DMS153 treated with DMSO at 0.1 percent for 48 hours (cell line): Measurements from ENCODE around the gene NAV2.
A peak's percentile ranks its signal among the peaks of the same experiment; 100 is the strongest.

Experiments used
- DNase-seq: peaks from one replicate; lab custom pipeline; 2025; ENCODE audit not compliant: unreplicated experiment; lab: John Stamatoyannopoulos, UW

Gene NAV2

DNA sequence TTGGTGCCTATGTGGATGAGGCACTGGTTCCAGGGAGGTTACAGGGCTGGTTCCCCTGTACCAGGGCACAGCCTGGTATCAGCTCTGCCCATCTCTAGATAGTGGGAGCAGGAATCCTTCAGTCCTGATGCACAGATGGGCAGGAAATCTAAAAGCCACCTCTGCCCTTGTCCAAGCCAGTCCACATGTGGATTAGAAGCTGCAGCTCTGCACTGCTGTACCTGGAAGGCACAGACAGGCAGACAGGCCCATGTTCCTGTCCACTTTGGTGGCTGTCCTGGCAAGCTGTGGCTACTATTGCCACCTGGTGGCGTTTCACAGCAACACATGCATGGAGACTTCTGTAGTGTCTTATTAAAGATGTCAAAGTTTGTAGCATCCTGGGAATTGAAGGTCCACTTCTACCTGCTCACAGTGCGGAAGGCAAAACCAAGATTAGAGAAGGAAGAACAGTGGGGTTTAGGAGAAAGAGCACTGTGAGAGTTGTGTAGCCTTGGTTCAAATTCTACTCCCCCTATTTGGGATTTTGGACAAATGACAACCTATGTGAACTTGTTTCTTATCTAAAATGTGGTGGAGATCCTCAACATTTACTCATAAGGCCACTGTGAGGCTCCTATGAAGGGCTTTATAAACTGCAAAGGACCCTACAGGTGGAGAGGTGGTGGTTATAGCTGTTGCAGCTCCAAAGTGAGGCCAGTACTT, 30.1 kb downstream of the NAV2 start:
- peak; percentile 83 for DNase-seq

DNA sequence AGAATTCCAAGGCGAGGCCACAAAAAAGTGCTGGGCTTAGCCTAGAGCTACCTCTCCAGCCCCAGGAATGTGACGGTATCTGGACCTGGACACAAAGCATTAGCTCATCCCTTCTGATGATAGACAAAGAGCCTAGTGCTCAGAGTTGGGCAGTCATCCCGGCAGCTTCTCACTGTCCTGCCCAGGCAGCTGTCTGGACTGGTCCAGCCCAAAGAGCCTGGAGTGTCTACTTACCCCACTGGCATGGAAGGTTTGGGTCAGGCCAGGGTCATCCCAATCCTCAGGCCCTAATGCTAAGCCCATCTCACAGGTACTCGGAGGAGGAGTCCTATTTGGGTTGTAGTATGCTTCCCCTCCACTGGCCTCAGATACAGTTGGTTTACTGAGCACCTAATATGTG, 31.0 kb downstream of the NAV2 start:
- DNase-seq: no peak

DNA sequence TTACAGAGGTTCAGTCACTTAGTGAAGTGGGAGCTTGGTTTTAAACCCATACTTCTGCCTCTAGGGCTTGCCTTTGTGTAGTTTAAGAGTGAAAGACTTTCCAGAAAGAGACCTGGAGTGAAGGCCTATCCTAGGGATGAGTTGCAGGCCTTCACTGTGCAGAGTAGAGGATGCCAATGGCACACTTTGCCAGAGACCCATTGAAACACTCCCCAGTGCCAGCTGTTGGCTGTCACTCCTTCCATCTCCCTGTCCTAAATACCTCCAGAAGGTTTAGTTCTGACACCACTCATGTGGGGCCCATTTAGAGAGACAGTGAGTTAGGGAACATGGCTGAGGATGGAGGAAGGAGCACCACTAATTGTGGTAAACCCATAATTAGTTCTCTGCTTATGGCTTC, 31.5 kb downstream of the NAV2 start:
- no peak for DNase-seq

DNA sequence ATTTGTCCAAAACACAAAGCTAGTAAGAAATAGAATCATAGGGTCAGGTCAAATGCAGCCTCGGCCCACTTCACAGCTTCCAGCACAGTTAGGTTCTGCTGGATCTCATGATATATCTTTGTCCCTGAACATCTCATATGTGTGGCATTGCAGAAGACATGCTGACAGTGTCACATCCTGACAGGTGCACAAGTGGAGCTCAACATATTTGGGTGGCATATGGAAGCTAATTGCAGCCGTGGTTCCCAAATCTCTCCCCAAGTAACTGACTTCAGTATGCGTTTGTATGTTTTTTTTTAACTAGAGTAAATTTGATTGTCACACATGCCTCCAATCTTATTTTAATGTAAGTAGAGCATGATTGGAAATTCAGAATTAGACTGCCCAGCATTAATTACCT, 33.4 kb downstream of the NAV2 start:
- no peak for DNase-seq

DNA sequence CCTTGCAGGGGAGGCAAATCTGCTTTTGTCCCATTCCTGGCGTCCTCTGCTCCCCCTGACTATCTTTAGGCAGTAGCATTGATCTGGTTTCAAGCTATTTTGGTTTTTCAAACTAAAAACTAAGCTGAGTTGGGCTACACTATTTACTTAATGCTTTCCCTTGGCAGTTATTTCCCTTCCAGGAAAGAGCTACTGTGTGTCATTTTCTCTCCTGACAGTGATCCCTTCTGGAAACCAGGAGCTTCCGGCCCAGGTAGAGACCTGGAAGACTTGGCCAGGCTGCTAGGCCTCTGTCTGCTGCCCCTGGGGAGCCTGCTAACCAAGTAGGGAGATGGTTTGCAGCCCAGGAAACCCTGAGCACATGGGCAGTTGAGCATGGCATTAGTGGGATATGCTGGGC, 35.0 kb downstream of the NAV2 start:
- DNase-seq: no peak

DNA sequence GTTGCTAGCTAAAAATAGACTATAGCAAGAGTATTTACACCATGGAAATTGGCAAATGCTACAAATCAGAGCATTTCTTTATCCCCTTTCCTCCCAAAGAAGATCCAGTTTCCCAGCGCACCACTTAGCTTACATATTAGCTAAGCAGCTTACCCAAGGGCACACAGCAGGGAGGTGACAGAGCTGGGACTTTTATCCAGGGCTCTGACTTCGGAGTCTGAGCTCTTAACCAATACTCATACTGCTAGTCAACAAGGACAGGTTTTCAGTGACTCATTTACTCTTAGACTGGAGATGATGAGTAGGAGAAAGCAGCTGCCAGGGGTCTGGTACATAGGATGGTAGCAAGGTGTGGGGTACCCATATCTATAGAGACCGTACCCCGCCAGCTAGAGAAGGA, 38.4 kb downstream of the NAV2 start:
- no peak for DNase-seq

DNA sequence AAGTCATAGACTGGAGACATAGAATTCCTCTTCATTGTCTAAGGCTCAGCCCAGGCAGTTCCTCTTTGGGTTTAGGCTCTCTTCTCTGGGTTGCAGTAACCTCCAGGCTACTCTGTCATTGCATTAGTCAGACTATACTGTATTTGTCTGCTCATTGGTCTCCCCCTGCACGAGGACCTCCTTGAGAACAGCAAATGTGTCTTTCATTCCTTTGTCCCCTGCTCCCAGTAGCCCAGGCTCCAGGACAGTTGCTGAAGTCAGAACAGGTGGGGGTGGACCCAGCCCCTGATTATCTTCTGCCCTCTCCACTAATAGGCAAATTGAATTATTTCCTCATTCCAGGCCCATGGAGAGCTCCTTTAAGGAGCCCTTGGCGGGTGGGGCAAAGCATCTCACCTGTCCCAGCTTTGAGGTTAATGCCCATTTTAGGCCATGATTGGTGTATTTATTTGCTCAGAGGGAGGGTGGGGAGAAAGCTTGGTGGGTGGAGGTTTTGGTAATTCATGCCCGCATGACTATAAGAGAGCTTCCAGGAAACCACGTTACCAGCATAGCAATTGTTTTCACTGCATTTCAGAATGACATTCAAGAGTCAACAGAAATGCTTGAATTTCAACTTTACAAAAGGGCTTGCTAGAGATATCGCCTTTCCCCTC, 40.9 kb downstream of the NAV2 start:
- peak; percentile 30 for DNase-seq

DNA sequence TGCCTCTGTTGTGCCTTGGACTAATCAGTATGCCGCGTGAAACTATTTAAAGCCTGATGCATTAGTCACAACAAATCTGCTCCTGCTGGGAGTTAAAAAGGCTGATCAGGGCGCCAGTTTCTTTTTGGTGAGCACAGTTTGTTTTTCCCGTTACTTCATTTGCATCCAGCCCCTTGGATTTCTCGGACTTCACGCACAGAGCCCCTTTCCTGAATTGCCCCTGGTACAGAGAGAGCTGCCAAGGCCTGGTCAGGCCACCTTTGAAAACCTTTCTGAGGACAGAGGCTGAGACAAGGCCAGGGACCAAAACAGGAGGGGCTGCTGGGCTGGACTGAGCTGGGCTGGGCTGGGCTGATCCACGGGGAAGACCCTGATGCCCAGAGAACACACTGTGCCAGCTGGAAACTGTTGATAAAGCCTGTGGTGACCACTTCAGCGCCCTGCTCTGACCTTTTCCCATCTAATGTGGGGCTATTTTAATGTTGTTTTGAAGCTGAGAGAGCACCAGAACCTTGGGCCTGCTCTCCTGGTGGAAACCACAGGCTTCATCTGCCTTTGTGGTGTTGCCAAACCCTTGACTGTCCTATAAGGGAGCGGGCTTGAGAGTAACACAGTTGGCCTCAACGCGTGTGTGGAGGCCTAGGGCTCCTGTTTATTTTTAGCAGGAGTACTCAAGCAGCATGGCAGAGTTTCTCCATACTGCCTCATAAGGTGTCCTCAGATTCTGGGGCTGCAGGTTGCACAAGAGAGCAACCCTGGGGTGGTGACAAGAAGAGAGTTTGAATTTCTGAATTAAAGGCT, 44.2 kb downstream of the NAV2 start:
- DNase-seq: no peak

DNA sequence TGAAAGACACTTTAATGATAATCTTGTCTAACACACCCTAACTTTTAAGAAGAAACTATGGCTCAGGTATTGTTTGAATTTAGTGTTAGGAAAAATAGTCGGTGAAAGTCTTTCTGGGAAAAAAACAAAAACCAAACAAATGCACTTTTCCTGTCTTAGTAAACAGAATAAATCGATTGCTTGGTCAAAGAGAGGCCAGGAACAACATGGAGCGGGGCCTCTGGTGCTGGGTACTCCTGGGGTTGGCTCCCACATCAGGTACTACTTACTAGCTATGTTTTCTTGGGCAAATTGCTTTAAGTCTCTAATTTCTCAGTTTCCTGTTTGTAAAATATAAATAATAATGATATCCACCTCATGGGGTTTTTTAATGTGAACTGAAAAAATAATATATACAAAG, 46.8 kb downstream of the NAV2 start:
- no peak for DNase-seq

DNA sequence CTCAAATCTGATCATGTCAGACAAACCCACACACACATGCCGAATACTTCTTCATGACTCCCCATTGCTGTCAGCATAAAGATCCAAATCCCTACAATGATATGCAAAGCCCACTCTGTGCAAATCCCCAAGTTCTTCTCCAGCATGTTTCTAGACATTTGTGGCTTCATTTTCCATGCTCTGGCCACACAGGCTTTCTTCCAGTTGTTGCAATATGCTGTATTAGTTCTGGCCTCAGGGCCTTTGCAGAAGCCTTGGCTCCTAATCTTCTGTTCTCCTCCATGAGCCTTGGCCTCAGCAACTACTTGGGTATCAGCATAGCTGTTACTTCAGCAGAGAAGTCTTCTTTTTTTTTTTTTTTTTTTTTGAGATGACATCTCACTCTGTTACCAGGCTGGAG, 49.6 kb downstream of the NAV2 start:
- DNase-seq: no peak

DNA sequence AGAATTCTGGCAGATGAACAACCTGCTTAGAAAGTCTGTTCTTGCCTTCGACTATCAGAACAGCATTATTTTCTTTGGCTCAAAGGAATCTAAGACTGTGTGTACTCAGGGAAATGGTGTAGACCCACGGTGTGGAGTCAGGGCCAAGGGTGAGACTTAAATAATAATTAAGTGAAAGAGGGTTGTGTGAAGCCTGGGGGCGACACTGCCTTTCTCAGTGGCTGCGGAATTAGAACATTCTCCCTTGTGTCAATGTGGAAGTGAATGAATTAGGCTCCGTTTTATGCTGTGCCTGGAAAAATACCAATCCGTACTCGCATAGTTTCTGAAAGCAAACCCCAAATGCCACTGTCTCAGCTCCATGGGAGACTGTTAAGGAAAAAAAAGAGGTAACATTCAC, 50.7 kb downstream of the NAV2 start:
- no peak for DNase-seq

DNA sequence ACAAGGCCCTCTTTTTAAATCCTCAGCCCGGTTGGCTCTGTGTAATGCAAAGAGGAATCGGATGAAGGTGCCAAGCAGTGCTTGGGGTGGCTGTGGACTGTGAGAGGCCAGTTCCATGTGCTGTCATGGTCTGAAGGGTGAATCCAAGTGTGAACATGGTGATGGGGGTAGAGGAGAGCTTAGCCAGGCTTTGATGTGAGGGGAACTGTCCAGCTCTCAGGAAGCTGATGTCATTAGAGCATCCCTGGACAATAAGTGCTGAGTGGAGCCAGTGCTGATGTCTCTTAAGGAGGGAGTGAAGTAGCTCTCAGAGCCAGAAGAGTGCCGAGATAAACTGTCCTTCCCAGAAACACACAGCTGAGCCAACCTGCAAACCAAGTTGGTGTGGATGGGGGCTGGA, 53.6 kb downstream of the NAV2 start:
- no peak for DNase-seq

DNA sequence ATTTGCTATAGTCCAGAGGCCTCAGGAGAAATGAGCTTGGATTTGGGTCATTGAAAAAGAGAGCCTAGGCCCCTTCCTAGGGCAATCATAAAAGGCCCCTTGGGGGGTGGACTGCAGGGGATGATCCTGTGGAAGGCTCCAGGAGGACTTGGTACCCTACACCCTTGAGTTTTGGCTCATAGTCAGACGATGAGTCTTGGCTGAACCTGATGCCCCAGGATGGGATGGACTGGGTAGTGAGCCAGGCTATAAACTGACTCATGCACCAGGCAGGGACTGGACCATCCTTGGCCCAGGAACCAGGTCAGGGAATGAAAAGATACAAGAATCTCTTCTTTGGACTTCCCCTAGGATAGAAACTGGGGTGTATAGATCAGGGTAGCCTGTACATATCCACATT, 54.2 kb downstream of the NAV2 start:
- no peak for DNase-seq

DNA sequence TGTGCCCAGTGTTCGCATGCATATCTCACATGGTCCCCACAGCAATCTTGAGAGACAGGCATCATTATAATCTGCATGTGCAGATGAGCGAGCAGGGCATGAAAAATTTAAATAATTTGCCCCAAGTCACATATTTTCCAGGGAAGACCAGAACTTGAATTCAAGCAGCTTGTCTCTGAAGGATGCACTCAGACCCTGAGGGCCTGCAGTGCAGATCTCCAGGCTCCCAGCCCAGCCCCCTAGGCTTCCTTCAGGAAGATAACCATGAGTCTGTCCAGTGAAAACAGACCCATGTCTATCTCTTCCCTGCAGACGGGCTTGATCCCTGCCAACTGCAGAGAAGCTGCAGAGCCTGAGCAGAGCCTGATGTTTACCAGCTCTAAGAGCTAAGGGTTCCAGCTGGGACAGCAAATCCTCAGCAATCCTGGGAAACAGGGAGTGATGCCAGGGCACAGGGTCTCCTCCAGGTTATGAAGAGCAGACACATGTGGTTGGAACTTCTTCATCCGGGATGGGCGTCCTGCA, 55.1 kb downstream of the NAV2 start:
- DNase-seq: no peak

DNA sequence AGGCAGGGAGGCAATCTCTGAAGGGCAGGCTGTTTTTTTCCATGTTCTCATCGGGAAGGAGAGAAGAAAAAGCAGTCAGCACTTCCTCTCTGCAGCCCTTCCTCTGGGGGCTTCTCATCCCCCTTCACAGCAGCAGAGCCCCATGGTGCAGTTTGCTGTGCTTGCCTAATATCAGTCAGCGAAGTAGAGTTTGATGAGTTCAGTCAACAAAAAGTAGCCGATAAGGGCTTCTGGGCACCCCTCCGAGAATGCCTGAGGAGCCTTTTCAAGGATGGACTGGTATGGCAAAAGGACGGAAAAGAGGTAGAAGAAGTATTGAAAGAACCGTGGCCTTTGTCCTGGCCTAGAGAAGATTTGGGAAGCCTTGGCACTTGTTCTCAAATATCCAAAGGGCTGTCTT, 55.6 kb downstream of the NAV2 start:
- no peak for DNase-seq

DNA sequence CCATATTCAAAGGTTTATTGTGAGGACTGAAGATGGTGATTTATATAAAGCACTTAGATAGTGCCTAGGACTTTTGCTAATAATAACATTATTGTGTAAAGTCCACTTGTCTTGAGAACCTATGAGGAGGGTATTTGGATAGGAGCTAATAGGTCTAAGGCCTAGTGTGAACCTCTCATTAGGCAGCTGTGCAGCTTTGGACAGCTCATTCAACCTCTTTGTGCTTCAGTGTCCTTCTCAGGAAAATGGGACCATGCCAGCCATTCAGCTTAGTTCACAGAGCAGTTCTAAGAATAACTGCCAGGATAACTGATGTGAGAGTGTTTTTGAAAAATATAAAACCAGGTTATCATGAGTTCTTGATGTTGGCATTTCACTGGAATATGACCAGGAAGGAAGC, 56.2 kb downstream of the NAV2 start:
- DNase-seq: no peak

DNA sequence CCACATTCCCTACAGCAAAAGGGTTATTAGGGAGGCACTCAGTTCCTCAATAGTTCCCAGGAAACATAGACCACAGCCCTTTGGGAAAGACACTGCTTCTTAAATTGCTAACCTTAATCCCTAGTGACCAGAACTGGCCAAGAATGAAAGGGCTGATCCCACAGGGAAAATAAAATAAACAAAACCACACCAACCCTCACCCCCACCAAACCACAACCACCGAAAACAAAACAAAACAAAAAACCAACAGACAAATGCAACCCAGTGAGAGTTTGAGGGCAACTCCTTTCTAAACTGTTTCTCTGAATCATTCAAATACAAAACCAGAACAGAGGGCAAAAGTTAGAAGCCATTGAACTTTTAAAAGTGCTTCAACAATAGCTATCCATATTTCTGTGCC, 57.2 kb downstream of the NAV2 start:
- DNase-seq: no peak

DNA sequence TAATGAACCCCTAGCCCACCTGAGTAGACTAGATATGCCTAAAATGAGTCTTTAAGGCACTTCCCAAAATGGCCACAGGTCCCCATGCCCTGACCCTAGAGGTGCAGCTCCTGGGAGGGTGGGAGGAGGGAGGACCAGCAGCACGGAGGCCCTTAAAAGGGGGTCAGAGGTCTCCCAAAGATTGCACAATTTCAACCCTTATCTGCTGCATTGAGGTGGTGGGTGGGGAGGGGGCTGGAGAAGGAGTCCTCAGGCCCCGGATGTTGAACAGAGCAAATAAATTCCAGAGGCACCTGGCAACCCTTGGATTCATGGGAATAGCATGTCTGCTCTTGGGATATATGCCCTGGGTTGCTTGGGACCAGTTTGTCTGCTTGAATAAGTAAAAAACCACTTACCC, 57.6 kb downstream of the NAV2 start:
- no peak for DNase-seq

DNA sequence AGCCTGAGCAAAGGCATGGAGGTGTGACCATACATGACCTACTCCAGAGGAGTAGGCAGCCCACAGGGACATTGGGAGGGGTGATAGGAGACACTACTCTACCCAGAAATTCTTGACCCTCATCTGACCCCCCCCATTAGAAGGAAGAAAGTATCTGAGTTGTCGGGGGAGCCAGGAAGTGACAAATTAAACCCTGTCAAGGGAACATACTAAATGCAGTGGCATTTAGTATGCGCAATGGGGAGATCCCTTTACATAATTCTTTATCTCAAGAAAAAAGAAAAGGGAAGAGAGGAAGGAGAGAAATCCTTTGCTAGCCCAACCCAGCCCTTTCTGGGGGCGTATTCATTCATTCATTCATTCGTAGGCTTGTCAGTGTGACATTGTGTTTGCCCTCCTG, 58.8 kb downstream of the NAV2 start:
- no peak for DNase-seq

DNA sequence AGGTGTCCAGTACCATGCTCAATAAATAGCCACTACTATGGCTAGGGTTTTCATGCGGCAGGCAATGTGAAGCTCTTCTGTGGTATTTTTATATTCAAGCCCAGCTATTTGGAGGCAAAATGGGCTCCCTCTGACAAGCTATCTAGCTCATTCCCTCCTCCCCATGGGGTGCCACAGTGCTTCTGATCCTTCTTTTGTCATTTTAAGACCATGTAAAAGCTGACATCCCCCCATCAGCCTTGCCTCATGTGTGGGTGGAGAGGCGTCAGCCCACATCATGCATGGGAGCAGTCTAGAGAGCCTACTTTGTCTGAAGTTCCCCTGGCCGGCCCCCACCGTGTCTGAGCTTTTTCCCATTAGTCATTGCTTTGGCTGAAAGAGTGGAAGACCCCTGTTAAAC, 59.8 kb downstream of the NAV2 start:
- no peak for DNase-seq

DNA sequence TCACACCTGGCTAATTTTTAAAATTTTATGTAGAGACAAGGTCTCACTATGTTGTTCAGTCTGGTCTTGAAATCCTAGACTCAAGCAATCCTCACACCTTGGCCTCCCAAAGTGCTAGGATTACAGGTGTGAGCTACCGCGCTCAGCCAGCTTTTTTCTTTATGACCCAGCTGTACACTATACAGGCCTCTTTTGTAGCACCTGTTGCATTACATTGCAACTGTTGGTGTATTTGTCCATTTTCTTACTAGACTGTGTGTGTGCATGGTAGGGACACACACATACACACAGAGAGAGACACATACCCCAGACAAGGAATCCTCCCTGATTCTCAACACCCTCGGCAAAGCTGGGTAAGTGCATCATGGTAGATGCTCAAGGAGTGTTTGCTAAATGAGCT, 61.7 kb downstream of the NAV2 start:
- no peak for DNase-seq
